H1 (cell line): ENCODE results near the gene HTR5A.

Source experiments
- BACH1 ChIP-seq: IDR thresholded peaks from 2 replicates; pipeline ENCODE4 v1.6.1; 2012; ENCODE audit warnings: low read length, improper control_type of control experiment
- E2F6 ChIP-seq: IDR thresholded peaks from 2 replicates; pipeline ENCODE4 v1.6.1; 2012; ENCODE audit warnings: inconsistent platforms
- JUND ChIP-seq: IDR thresholded peaks from 2 replicates; pipeline ENCODE4 v1.6.1; 2011; ENCODE audit warnings: mild to moderate bottlenecking, improper control_type of control experiment, low read length
- TBP ChIP-seq: IDR thresholded peaks from 2 replicates; pipeline ENCODE4 v1.6.1; 2011; ENCODE audit warnings: low read depth, low read length, improper control_type of control experiment
- YY1 ChIP-seq: IDR thresholded peaks from 2 replicates; pipeline ENCODE4 v1.6.1; 2011; ENCODE audit warnings: low read depth, mild to moderate bottlenecking, low read length
- TF ChIP-seq, protein P1 (sequence below), 3 experiments: IDR thresholded peaks; 1 replicate in 2 of 3; 2 replicates in 1 of 3; pipeline versions ENCODE4 v1.5.1 to v1.6.1; 2011; ENCODE audit warnings: low read length in 3 of 3, mild to moderate bottlenecking in 3 of 3, inconsistent platforms in 2 of 3, low read depth in 1 of 3, moderate library complexity in 1 of 3; ENCODE audit not compliant: insufficient read depth in 1 of 3; ENCODE audit errors: control extremely low read depth in 1 of 3

DNA sequence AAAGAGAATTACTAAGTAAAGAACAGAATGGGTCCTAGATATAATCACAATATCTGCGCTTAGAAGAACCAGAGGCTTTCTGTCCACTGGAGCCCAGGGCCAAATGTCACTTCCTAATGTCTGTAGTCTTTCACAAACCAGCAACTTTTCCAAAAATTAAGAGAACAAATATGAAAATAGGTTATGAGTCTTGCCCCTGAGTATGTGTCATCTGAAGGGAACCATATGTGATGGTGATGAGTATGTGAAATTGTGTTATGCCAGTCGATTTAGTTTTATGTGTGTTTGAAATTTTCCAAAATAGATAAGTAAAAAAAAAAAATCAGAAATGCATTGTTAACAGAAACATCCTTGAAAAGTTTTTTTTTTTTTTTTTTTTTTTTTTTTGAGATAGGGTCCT is 15.4 kb upstream of the HTR5A start:
- TF ChIP-seq E2F6 = no peak
- no peak for TF ChIP-seq YY1
- TF ChIP-seq, protein P1, sequence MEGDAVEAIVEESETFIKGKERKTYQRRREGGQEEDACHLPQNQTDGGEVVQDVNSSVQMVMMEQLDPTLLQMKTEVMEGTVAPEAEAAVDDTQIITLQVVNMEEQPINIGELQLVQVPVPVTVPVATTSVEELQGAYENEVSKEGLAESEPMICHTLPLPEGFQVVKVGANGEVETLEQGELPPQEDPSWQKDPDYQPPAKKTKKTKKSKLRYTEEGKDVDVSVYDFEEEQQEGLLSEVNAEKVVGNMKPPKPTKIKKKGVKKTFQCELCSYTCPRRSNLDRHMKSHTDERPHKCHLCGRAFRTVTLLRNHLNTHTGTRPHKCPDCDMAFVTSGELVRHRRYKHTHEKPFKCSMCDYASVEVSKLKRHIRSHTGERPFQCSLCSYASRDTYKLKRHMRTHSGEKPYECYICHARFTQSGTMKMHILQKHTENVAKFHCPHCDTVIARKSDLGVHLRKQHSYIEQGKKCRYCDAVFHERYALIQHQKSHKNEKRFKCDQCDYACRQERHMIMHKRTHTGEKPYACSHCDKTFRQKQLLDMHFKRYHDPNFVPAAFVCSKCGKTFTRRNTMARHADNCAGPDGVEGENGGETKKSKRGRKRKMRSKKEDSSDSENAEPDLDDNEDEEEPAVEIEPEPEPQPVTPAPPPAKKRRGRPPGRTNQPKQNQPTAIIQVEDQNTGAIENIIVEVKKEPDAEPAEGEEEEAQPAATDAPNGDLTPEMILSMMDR (IDR thresholded peaks at IDR 0.05; ENCODE audit: control extremely low read depth in 1 of 3, insufficient read depth in 1 of 3, low read depth in 1 of 3, low read length in 3 of 3) = no peak
- TF ChIP-seq TBP = no peak
- no peak for TF ChIP-seq JUND
- no peak for TF ChIP-seq BACH1
